Breast epithelium (tissue), 4 donors: ENCODE data around the gene BCAS3. TPM values are rescaled to one million over a fixed set of nuclear protein-coding genes. Genes with fewer than 3 reads are reported as not detected.
"Not testable (repeated sequence)": the region's sequence is repeated elsewhere in the genome, so short reads cannot be mapped to it uniquely, and the experiment has no call there.

ENCODE experiments used
- DNase-seq, 2 donors: peaks; one replicate each; pipeline ENCODE4 v3.0.0-alpha.2; 2019; ENCODE audit warnings: low spot score in 2 of 2
- H3K27ac ChIP-seq, 2 donors: fragments of 200-600 bp; sonication (generic) in 1 of 2; one replicate each; pipeline ENCODE4 v1.5.1; 2016 to 2019; ENCODE audit warnings: mild to moderate bottlenecking in 1 of 2
- H3K27me3 ChIP-seq, 2 donors: fragments of 200-600 bp; sonication (generic) in 1 of 2; one replicate each; pipeline versions ENCODE4 v1.5.1 to v1.6.0; 2017 to 2019; ENCODE audit warnings: control low read depth in 1 of 2, mild to moderate bottlenecking in 1 of 2
- H3K36me3 ChIP-seq: fragments of 200-600 bp; one replicate; pipeline ENCODE4 v1.5.1; 2019
- H3K4me1 ChIP-seq, 2 donors: fragments of 200-600 bp; sonication (generic); one replicate each; pipeline ENCODE4 v1.5.1; 2016 to 2019; ENCODE audit warnings: control low read depth in 1 of 2
- H3K4me3 ChIP-seq, 3 donors: fragments of 200-600 bp; sonication (generic); 1 replicate in 2 of 3; 2 replicates in 1 of 3; pipeline ENCODE4 v1.5.1; 2016 to 2019; ENCODE audit warnings: mild to moderate bottlenecking in 3 of 3, moderate library complexity in 2 of 3
- H3K9me3 ChIP-seq, 2 donors: fragments of 200-600 bp; sonication (generic) in 1 of 2; one replicate each; pipeline ENCODE4 v1.5.1; 2016 to 2019; ENCODE audit warnings: control low read depth in 1 of 2
- POLR2A ChIP-seq: fragments of 450-650 bp; IDR thresholded peaks from one replicate; pipeline ENCODE4 v1.6.1; 2016; ENCODE audit warnings: antibody characterized with exemption, mild to moderate bottlenecking, moderate library complexity
- POLR2AphosphoS5 ChIP-seq, 3 donors: sonication (generic); formaldehyde crosslinking; IDR thresholded peaks; one replicate each; pipeline ENCODE4 v1.6.1; 2017; ENCODE audit warnings: antibody characterized with exemption in 3 of 3
- intact Hi-C: fragments of 100-400 bp; cut with DNase I; formaldehyde crosslinking; loops from one replicate; pipeline ENCODE4 v1.15.1; 2023; ENCODE audit warnings: low total_unique reads
- total RNA-seq, 3 donors: library from RNA; depleted of rRNA; stranded (reverse); fragments of >200 nt; gene quantifications; one replicate each; pipeline ENCODE4 v1.1.0, GENCODE V29; 2016
- TF ChIP-seq, protein P1 (sequence below), 3 donors: fragments of 450-650 bp; IDR thresholded peaks; one replicate each; pipeline ENCODE4 v1.5.1; 2016 to 2017; ENCODE audit warnings: antibody characterized with exemption in 3 of 3, mild to moderate bottlenecking in 3 of 3, moderate library complexity in 3 of 3

The BCAS3 gene
- total RNA-seq, 3 donors from 2014 or later: 30.8 to 47.9 (median 31.2) TPM

DNA sequence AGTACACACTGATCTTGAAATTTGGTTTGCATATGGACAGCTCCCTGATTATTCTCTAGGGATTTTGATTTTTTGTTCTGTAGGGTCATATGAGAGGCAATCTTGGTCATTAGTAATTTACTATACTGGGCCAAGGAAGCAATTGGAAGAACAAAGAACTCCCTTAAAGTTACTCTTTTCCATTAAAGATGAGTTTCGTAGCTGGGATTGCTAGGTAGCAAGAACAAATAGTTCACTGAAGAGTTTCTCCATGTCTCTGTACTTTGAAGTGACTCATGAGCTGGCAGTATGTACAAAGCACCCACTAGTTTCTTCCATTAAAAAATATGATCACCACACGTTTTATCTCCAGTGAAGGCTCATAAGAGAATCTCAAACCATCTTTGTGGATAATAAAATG is 6.2 kb upstream of the BCAS3 start:
- Histone ChIP-seq H3K27ac (no peak overlapping the region), H3K9me3 (no peaks in the 10 kb centered on the region), H3K27me3 (no peaks in the 10 kb centered on the region), H3K4me3 (no peak overlapping the region), H3K36me3 (no peaks in the 10 kb centered on the region), H3K4me1 (no peaks in the 10 kb centered on the region)
- TF ChIP-seq, protein P1, sequence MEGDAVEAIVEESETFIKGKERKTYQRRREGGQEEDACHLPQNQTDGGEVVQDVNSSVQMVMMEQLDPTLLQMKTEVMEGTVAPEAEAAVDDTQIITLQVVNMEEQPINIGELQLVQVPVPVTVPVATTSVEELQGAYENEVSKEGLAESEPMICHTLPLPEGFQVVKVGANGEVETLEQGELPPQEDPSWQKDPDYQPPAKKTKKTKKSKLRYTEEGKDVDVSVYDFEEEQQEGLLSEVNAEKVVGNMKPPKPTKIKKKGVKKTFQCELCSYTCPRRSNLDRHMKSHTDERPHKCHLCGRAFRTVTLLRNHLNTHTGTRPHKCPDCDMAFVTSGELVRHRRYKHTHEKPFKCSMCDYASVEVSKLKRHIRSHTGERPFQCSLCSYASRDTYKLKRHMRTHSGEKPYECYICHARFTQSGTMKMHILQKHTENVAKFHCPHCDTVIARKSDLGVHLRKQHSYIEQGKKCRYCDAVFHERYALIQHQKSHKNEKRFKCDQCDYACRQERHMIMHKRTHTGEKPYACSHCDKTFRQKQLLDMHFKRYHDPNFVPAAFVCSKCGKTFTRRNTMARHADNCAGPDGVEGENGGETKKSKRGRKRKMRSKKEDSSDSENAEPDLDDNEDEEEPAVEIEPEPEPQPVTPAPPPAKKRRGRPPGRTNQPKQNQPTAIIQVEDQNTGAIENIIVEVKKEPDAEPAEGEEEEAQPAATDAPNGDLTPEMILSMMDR (IDR thresholded peaks at IDR 0.05): no peak
- TF ChIP-seq POLR2A: no peak
- TF ChIP-seq POLR2AphosphoS5 (IDR thresholded peaks at IDR 0.05): no peak
- no peak for DNase-seq
- intact Hi-C loops: no loop called here

- H3K4me3 ChIP-seq, H3K27me3 ChIP-seq, H3K4me1 ChIP-seq, H3K27ac ChIP-seq, H3K36me3 ChIP-seq, DNase-seq, H3K9me3 ChIP-seq, intact Hi-C loops: not testable (repeated sequence)
These were observed 3.0 kb upstream of the BCAS3 start for GRCh38 chr17:60674637-60675036.

DNA sequence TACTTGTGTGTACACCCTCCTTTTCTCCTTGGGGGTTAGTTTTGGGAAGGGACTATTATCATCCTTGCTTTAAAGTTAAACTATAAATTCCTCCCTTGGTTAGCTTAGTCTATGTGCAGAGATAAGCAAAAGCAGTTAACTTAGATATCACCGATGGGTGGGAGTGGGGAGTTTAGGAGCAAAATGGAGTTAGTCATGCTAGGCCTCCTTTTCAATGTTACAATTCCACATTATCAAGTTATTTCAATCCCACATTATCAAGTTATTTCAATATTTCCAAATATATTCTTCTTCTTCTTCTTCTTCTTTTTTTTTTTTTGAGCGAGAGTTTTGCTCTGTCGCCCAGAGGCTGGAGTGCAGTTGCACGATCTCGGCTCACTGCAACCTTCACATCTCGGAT is 1.7 kb upstream of the BCAS3 start:
- H3K4me3 ChIP-seq: no peak overlapping the region
- DNase-seq: no peak
- no peak overlapping the region for H3K27ac ChIP-seq
- intact Hi-C loops: no loop called here
- H3K4me1 ChIP-seq: no peaks in the 10 kb centered on the region
- TF ChIP-seq POLR2A (no peak), POLR2AphosphoS5 (IDR thresholded peaks at IDR 0.05) (no peak)
- TF ChIP-seq, protein P1 (IDR thresholded peaks at IDR 0.05): no peak
- H3K36me3 ChIP-seq: no peaks in the 10 kb centered on the region
- no peaks in the 10 kb centered on the region for H3K27me3 ChIP-seq
- H3K9me3 ChIP-seq: no peaks in the 10 kb centered on the region

GRCh38 chr17:60676758-60677307 is 818 bp upstream of the BCAS3 start:
- Histone ChIP-seq H3K27me3 (no peaks in the 10 kb centered on the region), H3K27ac (peak overlapping the region; percentile 85 to 88), H3K4me3 (peak overlapping the region; percentile 71 to 95 (median 88)), H3K4me1 (no peaks in the 10 kb centered on the region), H3K9me3 (no peaks in the 10 kb centered on the region), H3K36me3 (no peaks in the 10 kb centered on the region)
- intact Hi-C loops: no loop called here
- TF ChIP-seq POLR2AphosphoS5 (IDR thresholded peaks at IDR 0.05) (no peak), POLR2A (peak; percentile 63)
- TF ChIP-seq, protein P1 (IDR thresholded peaks at IDR 0.05): no peak
- no peak for DNase-seq

DNA sequence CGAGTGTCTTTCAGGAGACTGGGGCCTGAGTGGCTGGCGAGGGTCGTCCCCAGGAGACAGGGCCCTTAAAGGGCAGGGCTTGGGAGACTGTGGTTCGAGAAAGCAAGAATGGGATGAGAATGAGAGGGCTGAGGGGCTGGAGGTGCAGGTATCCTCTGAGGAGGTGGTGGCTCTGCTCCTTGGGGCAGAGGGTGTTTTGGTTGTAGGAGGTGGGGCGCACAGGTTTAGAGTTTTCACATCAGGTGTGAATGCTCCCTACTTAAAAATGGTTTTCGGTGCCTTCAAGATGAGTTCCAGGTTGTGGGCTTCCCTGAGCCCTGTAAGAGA is 430 bp downstream of the BCAS3 start:
- H3K4me1 ChIP-seq: no peaks in the 10 kb centered on the region
- H3K27ac ChIP-seq: peak overlapping the region; percentile 85 to 88
- peak overlapping the region; percentile 71 to 95 (median 88) for H3K4me3 ChIP-seq
- no peaks in the 10 kb centered on the region for H3K9me3 ChIP-seq
- no peak for TF ChIP-seq POLR2A
- TF ChIP-seq, protein P1 (IDR thresholded peaks at IDR 0.05): no peak
- no peak for TF ChIP-seq POLR2AphosphoS5 (IDR thresholded peaks at IDR 0.05)
- H3K27me3 ChIP-seq: no peaks in the 10 kb centered on the region
- no peak for DNase-seq
- intact Hi-C loops: no loop called here
- H3K36me3 ChIP-seq: no peaks in the 10 kb centered on the region

- Histone ChIP-seq H3K27ac (no peak overlapping the region), H3K36me3 (no peaks in the 10 kb centered on the region), H3K9me3 (no peaks in the 10 kb centered on the region), H3K27me3 (no peaks in the 10 kb centered on the region), H3K4me3 (no peak overlapping the region), H3K4me1 (no peaks in the 10 kb centered on the region)
- TF ChIP-seq POLR2A (no peak), POLR2AphosphoS5 (IDR thresholded peaks at IDR 0.05) (no peak)
- TF ChIP-seq, protein P1 (IDR thresholded peaks at IDR 0.05): no peak
- intact Hi-C loops: no loop called here
- no peak for DNase-seq
These were observed 1.6 kb downstream of the BCAS3 start for GRCh38 chr17:60679287-60679686.
